HG03039 (cell line): ENCODE measurements around the gene NSDHL.

ENCODE experiments used
- ATAC-seq: cut with Tn5 transposase; IDR thresholded peaks from one replicate; pipeline ENCODE4 v1.9.1; 2021; ENCODE audit warnings: mild to moderate bottlenecking, moderate library complexity; ENCODE audit not compliant: unreplicated experiment

NSDHL gene

GRCh38 chrX:152910018-152910417 is 79.2 kb downstream of the NSDHL start:
- peak; percentile 78 for ATAC-seq

GRCh38 chrX:152912106-152912505 is 81.2 kb downstream of the NSDHL start:
- ATAC-seq = no peak

GRCh38 chrX:152912641-152913040 is 81.8 kb downstream of the NSDHL start:
- no peak for ATAC-seq

- ATAC-seq = no peak
These were observed 82.5 kb downstream of the NSDHL start for GRCh38 chrX:152913346-152913745.

GRCh38 chrX:152913910-152914309 is 83.0 kb downstream of the NSDHL start:
- ATAC-seq = no peak

GRCh38 chrX:152915541-152916241 is 84.8 kb downstream of the NSDHL start:
- ATAC-seq = peak; percentile 76

GRCh38 chrX:152917656-152918579 is 87.1 kb downstream of the NSDHL start:
- ATAC-seq = no peak

- ATAC-seq = no peak
These were observed 87.8 kb downstream of the NSDHL start for GRCh38 chrX:152918707-152919106.
